Measurements from ENCODE around the gene DNAJC16. TPM values are rescaled to one million over a fixed set of nuclear protein-coding genes. Genes with fewer than 3 reads are reported as not detected.

The DNAJC16 gene
- total and polyA plus RNA-seq, 9 of the 15 experiments (the other 6 are each of a cell fraction or from before 2014, with no cell fraction given), result 6.9 to 16.8 (median 12.8) TPM

GRCh38 chr1:15618655-15619525, 92.2 kb downstream of the DNAJC16 start (continued):
- TF ChIP-seq, protein P1, sequence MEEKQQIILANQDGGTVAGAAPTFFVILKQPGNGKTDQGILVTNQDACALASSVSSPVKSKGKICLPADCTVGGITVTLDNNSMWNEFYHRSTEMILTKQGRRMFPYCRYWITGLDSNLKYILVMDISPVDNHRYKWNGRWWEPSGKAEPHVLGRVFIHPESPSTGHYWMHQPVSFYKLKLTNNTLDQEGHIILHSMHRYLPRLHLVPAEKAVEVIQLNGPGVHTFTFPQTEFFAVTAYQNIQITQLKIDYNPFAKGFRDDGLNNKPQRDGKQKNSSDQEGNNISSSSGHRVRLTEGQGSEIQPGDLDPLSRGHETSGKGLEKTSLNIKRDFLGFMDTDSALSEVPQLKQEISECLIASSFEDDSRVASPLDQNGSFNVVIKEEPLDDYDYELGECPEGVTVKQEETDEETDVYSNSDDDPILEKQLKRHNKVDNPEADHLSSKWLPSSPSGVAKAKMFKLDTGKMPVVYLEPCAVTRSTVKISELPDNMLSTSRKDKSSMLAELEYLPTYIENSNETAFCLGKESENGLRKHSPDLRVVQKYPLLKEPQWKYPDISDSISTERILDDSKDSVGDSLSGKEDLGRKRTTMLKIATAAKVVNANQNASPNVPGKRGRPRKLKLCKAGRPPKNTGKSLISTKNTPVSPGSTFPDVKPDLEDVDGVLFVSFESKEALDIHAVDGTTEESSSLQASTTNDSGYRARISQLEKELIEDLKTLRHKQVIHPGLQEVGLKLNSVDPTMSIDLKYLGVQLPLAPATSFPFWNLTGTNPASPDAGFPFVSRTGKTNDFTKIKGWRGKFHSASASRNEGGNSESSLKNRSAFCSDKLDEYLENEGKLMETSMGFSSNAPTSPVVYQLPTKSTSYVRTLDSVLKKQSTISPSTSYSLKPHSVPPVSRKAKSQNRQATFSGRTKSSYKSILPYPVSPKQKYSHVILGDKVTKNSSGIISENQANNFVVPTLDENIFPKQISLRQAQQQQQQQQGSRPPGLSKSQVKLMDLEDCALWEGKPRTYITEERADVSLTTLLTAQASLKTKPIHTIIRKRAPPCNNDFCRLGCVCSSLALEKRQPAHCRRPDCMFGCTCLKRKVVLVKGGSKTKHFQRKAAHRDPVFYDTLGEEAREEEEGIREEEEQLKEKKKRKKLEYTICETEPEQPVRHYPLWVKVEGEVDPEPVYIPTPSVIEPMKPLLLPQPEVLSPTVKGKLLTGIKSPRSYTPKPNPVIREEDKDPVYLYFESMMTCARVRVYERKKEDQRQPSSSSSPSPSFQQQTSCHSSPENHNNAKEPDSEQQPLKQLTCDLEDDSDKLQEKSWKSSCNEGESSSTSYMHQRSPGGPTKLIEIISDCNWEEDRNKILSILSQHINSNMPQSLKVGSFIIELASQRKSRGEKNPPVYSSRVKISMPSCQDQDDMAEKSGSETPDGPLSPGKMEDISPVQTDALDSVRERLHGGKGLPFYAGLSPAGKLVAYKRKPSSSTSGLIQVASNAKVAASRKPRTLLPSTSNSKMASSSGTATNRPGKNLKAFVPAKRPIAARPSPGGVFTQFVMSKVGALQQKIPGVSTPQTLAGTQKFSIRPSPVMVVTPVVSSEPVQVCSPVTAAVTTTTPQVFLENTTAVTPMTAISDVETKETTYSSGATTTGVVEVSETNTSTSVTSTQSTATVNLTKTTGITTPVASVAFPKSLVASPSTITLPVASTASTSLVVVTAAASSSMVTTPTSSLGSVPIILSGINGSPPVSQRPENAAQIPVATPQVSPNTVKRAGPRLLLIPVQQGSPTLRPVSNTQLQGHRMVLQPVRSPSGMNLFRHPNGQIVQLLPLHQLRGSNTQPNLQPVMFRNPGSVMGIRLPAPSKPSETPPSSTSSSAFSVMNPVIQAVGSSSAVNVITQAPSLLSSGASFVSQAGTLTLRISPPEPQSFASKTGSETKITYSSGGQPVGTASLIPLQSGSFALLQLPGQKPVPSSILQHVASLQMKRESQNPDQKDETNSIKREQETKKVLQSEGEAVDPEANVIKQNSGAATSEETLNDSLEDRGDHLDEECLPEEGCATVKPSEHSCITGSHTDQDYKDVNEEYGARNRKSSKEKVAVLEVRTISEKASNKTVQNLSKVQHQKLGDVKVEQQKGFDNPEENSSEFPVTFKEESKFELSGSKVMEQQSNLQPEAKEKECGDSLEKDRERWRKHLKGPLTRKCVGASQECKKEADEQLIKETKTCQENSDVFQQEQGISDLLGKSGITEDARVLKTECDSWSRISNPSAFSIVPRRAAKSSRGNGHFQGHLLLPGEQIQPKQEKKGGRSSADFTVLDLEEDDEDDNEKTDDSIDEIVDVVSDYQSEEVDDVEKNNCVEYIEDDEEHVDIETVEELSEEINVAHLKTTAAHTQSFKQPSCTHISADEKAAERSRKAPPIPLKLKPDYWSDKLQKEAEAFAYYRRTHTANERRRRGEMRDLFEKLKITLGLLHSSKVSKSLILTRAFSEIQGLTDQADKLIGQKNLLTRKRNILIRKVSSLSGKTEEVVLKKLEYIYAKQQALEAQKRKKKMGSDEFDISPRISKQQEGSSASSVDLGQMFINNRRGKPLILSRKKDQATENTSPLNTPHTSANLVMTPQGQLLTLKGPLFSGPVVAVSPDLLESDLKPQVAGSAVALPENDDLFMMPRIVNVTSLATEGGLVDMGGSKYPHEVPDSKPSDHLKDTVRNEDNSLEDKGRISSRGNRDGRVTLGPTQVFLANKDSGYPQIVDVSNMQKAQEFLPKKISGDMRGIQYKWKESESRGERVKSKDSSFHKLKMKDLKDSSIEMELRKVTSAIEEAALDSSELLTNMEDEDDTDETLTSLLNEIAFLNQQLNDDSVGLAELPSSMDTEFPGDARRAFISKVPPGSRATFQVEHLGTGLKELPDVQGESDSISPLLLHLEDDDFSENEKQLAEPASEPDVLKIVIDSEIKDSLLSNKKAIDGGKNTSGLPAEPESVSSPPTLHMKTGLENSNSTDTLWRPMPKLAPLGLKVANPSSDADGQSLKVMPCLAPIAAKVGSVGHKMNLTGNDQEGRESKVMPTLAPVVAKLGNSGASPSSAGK (IDR thresholded peaks at IDR 0.05), result peak; percentile 74
- TF ChIP-seq NCOA1 (IDR thresholded peaks at IDR 0.05; ENCODE audit: low read depth) (no peak), MNT (conservative IDR thresholded peaks at IDR 0.05) (peak; percentile 64 to 74), HNRNPL (IDR thresholded peaks at IDR 0.05; ENCODE audit: low read depth, low read length) (no peak), L3MBTL2 (IDR thresholded peaks at IDR 0.05) (peak; percentile 40; the same call in 1 of the 2 replicates), CEBPB (tag; IDR thresholded peaks at IDR 0.05) (peak; percentile 95), ARNT (IDR thresholded peaks at IDR 0.05) (0 out of 4 replicates have a peak, but pooled peaks of 1 of the 2 experiments have one; percentile 20), CC2D1A (IDR thresholded peaks at IDR 0.05) (0 out of 2 replicates have a peak, but pooled peaks have one; percentile 15), POU5F1 (IDR thresholded peaks at IDR 0.05; ENCODE audit: borderline replicate concordance, low read depth, low read length, partially characterized antibody) (no peak), ZNF12 (CRISPR knock-in tag; IDR thresholded peaks at IDR 0.05) (no peak), MLLT1 (IDR thresholded peaks at IDR 0.05) (peak in 1 of 2 experiments; percentile 95; a peak in 2 of 4 replicates), ZNF316 (IDR thresholded peaks at IDR 0.05) (0 out of 2 replicates have a peak, but pooled peaks have one; percentile 12), KDM1A (IDR thresholded peaks at IDR 0.05) (0 out of 4 replicates have a peak, but pooled peaks of 1 of the 2 experiments have one; percentile 9)

Measured in K562 (cell line).